Adrenal gland (tissue), 12 donors: Measurements from ENCODE around the gene HADHA. TPM values are rescaled to one million over a fixed set of nuclear protein-coding genes. Genes with fewer than 3 reads are reported as not detected.

ENCODE experiments used
- DNase-seq, 7 donors: peaks; one replicate each; pipeline ENCODE4 v3.0.0-alpha.2; 2019 to 2020
- H3K27ac ChIP-seq, 5 donors: fragments of 200-600 bp; sonication (generic) in 4 of 5; 1 replicate in 3 of 5; 2 replicates in 2 of 5; pipeline versions ENCODE4 v1.5.1 to v1.8.0; 2016 to 2020; ENCODE audit warnings: mild to moderate bottlenecking in 1 of 5
- H3K27me3 ChIP-seq: fragments of 200-600 bp; 2 replicates; pipeline ENCODE4 v1.8.0; 2021
- H3K36me3 ChIP-seq, 2 donors: fragments of 200-600 bp; replicated peaks in 1 of 2; 1 replicate in 1 of 2; 2 replicates in 1 of 2; pipeline versions ENCODE4 v1.5.1 to v1.8.0; 2018 to 2022
- H3K4me1 ChIP-seq, 2 donors: fragments of 200-600 bp; replicated peaks in 1 of 2; 1 replicate in 1 of 2; 2 replicates in 1 of 2; pipeline versions ENCODE4 v1.5.1 to v1.8.0; 2018 to 2021
- H3K4me3 ChIP-seq, 4 donors: fragments of 200-600 bp; sonication (generic) in 3 of 4; one replicate each; pipeline ENCODE4 v1.5.1; 2016 to 2018
- H3K9me3 ChIP-seq, 3 donors: fragments of 200-600 bp; sonication (generic) in 1 of 3; replicated peaks in 1 of 3; 1 replicate in 2 of 3; 2 replicates in 1 of 3; pipeline versions ENCODE4 v1.5.1 to v1.8.0; 2016 to 2021
- POLR2A ChIP-seq, 2 donors: fragments of 450-650 bp; IDR thresholded peaks; one replicate each; pipeline ENCODE4 v1.6.1; 2017; ENCODE audit warnings: antibody characterized with exemption in 2 of 2, mild to moderate bottlenecking in 2 of 2, moderate library complexity in 1 of 2
- WGBS, 4 donors: extraction: QIAGEN DNeasy Blood & Tissue Kit in 2 of 4; methylation state at CpG; one replicate each; pipeline versions ENCODE4 v1.1.5 to v1.1.7; 2013 to 2017; 5-methylcytosine and 5-hydroxymethylcytosine counted together
- intact Hi-C, 2 donors: fragments of 100-400 bp; cut with DNase I; formaldehyde crosslinking; loops; one replicate each; pipeline versions ENCODE4 v1.14.1 to v1.15.0; 2022 to 2023
- polyA plus RNA-seq, 3 donors: library from polyadenylated mRNA; stranded (reverse); fragments of 200-250 nt in 2 of 3; fragments of 350-450 nt in 1 of 3; fragmentation: Illumina TruSeq in 1 of 3; extraction: RNeasy Lipid Tissue Mini Kit (QIAGEN cat#74804) in 1 of 3; gene quantifications; one replicate each; pipeline ENCODE4 v1.2.3, GENCODE V29; 2013 to 2014
- total RNA-seq, 9 donors: library from RNA; depleted of rRNA in 4 of 9; stranded (reverse); fragments of >200 nt in 4 of 9; fragments of 120-200 nt in 1 of 9; fragmentation: NEBNext Ultra II Directional in 1 of 9; extraction: Animal tissue kit (Norgen Biotek cat#: 25700) in 1 of 9; gene quantifications; one replicate each; pipeline versions ENCODE4 v1.1.0 to v1.2.4, GENCODE V29; 2013 to 2023
- TF ChIP-seq, protein P1 (sequence below), 6 experiments: fragments of 450-650 bp in 4 of 6; fragments of 200-600 bp in 2 of 6; sonication (generic) in 1 of 6; IDR thresholded peaks; 1 replicate in 5 of 6; 2 replicates in 1 of 6; pipeline versions ENCODE4 v1.5.1 to v1.8.0; 2016 to 2021; ENCODE audit warnings: antibody characterized with exemption in 6 of 6, mild to moderate bottlenecking in 2 of 6, moderate library complexity in 1 of 6
- donor health status: healthy with polysubstance abuse.
- donor health status: Bipolar disorder and iron deficiency.
- donor health status: DM: yes; HTN: yes; CAD: no.
- donor health status: DM: no; HTN: no; CAD: no.
- donor health status: DM: no; HTN: no; CAD: no.
- donor health status: DM: yes; HTN: yes; CAD: no.

HADHA gene
- total and polyA plus RNA-seq, 12 donors = 43.8 to 353 (median 210) TPM

DNA sequence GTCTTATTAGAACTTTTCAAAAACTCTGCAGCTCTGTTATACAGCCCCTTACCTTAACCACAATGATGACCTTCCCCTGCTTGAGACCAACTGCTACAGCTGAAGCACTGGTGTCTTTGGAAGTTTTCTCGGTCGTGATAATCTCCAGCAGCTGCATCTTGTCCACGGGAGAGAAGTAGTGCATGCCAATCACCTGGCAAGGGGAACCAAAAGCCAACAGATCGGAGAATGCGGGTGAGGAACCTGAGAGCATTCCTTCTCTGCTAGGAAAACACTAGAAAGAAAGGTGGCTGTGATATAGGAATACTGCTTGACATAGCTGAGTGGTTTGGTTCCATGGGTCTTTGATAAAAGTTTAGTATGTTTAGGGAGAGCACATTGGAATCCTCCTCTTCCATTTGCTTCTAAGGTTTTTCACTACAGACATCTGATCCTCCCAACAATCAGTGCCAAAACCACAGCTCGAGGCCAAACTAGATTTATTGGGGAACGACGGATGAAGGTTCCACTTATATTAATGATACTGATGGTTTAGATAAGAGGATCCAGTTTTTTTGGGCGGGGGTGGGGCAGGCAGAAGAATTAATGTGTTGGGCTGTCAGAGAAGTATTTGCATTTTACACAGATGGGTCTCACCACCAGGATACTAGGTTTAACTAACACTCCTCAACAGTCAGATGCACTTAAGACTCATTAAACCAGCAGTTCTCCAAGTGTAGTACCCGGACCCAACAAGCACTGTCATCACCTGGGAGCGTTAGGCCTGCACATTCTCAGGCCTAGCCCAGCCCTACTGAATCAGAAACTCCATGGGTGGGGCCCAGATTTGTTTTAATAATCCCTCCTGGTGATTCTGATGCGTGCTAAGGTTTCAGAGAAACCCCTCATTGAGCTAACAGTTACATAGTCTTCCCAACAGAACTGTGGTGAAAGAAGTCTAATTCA, 49.1 kb downstream of the HADHA start:
- peak in 1 of 7 donors; percentile 39 for DNase-seq
- no peaks in the 10 kb centered on the region for H3K9me3 ChIP-seq
- WGBS, 4 donors = 67 to 74% (median 68%) methylated on average over 11 to 12 of the region's 12 CpGs
- intact Hi-C loops = no loop called here
- H3K27me3 ChIP-seq = no peaks in the 10 kb centered on the region
- TF ChIP-seq, protein P1, sequence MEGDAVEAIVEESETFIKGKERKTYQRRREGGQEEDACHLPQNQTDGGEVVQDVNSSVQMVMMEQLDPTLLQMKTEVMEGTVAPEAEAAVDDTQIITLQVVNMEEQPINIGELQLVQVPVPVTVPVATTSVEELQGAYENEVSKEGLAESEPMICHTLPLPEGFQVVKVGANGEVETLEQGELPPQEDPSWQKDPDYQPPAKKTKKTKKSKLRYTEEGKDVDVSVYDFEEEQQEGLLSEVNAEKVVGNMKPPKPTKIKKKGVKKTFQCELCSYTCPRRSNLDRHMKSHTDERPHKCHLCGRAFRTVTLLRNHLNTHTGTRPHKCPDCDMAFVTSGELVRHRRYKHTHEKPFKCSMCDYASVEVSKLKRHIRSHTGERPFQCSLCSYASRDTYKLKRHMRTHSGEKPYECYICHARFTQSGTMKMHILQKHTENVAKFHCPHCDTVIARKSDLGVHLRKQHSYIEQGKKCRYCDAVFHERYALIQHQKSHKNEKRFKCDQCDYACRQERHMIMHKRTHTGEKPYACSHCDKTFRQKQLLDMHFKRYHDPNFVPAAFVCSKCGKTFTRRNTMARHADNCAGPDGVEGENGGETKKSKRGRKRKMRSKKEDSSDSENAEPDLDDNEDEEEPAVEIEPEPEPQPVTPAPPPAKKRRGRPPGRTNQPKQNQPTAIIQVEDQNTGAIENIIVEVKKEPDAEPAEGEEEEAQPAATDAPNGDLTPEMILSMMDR (IDR thresholded peaks at IDR 0.05) = no peak
- no peak for TF ChIP-seq POLR2A (IDR thresholded peaks at IDR 0.05)
- H3K36me3 ChIP-seq = peaks cover 0 to 92% of the 10 kb centered on the region in 2 donors
- no peaks in the 10 kb centered on the region for H3K4me1 ChIP-seq
- no peak overlapping the region for H3K4me3 ChIP-seq
- no peak overlapping the region for H3K27ac ChIP-seq

- Histone ChIP-seq H3K36me3 (peaks cover 0 to 79% of the 10 kb centered on the region in 2 donors), H3K9me3 (no peaks in the 10 kb centered on the region), H3K27ac (no peak overlapping the region), H3K27me3 (no peaks in the 10 kb centered on the region), H3K4me3 (no peak overlapping the region), H3K4me1 (no peaks in the 10 kb centered on the region)
- intact Hi-C loops = no loop called here
- no peak for DNase-seq
- 92 to 97% (median 94%) methylated on average over 9 to 10 of the region's 10 CpGs for WGBS, 4 donors
- TF ChIP-seq POLR2A (IDR thresholded peaks at IDR 0.05) = no peak
- TF ChIP-seq, protein P1 (IDR thresholded peaks at IDR 0.05) = no peak
These were observed 50.7 kb downstream of the HADHA start for GRCh38 chr2:26193578-26194231.

DNA sequence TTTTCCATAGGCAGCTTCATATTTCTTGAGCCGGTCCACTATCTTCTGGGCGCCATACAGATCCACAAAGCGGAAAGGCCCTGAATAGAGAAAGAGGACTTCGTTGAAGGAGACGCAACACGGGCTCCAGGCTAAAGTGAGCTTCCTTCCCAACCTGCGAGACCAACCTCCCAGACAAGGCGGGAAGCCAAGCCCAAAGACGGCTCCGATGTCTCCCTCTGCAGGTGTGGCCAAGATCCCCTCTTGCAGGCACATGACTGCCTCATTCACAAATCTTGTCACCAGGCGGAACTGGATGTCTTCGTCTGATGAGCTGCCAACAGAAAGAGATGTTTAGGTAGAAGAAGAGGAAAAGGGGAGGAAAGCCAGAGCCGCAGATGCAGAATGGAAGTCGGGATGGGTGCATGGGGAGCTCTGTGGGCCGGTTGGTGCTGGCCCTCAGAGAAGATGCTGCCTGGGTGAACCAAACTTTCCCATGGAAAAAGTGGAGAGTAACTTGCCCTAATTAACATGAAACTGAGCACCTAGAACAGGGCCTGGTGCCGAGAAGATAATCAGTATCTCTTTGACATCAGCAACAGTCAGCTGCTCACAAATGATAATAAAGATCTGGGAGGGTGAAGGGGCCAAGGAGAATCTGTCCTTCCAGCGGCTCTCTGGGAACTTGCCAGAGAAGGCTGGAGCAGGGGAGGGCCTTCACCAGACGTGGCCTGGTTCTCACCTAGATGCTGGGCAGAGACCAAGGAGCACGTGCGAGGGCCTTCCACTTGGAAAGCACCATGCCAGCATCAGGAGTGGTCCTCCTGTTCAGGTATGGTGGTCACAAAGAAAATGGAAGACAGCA, 52.9 kb downstream of the HADHA start:
- H3K4me1 ChIP-seq = no peaks in the 10 kb centered on the region
- TF ChIP-seq, protein P1 (IDR thresholded peaks at IDR 0.05) = no peak
- no peak for TF ChIP-seq POLR2A (IDR thresholded peaks at IDR 0.05)
- intact Hi-C loops = no loop called here
- H3K4me3 ChIP-seq = no peak overlapping the region
- 81 to 94% (median 86%) methylated on average over 18 to 20 of the region's 20 CpGs for WGBS, 4 donors
- H3K27ac ChIP-seq = no peak overlapping the region
- no peaks in the 10 kb centered on the region for H3K9me3 ChIP-seq
- H3K36me3 ChIP-seq = peaks cover 0 to 62% of the 10 kb centered on the region in 2 donors
- DNase-seq = no peak
- H3K27me3 ChIP-seq = no peaks in the 10 kb centered on the region

DNA sequence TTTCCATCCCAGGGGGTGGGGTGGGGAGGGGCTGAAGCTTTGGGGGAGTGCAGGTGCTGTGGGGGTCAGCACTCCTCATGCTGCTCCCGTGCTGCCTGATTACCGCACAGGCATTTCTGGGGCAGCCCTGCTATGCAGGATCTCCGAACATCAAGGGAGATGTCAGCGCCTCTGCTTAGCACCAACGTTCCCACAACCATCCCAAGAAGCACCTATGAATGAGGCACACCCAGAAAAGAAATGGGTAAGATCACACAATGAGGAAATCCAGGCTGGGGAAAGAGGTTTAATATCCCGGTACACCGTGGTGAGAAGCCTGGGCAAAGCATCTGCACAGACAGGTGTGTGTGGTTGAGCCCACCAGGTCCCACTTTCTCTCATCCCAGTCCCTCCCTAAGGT, 54.1 kb downstream of the HADHA start:
- DNase-seq = no peak
- no peak overlapping the region for H3K27ac ChIP-seq
- peaks cover 0 to 51% of the 10 kb centered on the region in 2 donors for H3K36me3 ChIP-seq
- H3K9me3 ChIP-seq = no peaks in the 10 kb centered on the region
- no peaks in the 10 kb centered on the region for H3K4me1 ChIP-seq
- H3K27me3 ChIP-seq = no peaks in the 10 kb centered on the region
- TF ChIP-seq, protein P1 (IDR thresholded peaks at IDR 0.05) = no peak
- no peak for TF ChIP-seq POLR2A (IDR thresholded peaks at IDR 0.05)
- H3K4me3 ChIP-seq = no peak overlapping the region
- intact Hi-C loops = no loop called here
- WGBS, 4 donors = 83 to 95% (median 90%) methylated on average over 5 to 7 of the region's 7 CpGs
